Measurements from ENCODE around the gene UST. TPM values are rescaled to one million over a fixed set of nuclear protein-coding genes. Genes with fewer than 3 reads are reported as not detected.

The UST gene
- total RNA-seq, 6 experiments from 2014 or later = 0.44 to 1.9 (median 0.91) TPM

DNA sequence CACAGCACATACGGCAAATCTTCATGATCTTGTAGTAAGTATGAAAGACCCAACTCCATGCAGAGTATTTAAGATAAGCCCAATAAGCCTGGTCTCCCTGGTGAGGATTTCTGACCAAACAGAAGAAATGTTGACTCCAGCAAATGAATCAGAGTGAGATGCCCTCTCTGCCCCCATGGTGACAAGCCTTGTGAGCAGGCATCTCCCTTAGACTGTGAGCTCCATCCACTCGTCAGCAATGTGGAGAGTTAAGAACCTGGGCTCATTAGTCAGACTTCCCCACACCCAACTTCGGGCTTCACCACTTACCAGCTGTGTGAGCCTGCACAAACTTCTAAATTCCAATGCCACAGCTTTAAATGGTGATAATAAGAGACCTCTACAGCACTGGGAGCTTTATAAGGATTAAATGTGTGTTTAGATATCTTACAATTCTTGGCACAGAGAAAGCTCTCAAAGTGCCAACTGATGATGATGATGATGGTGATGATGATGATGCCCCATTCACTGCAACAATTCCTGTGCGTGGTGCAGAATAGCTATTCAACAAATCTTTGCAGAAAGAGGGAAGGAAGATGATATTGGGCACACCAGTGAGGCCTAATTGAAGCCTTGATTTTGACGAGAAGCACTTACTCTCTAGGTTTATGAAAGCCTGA is 317.3 kb downstream of the UST start:
- no peak for ATAC-seq

GRCh38 chr6:149064660-149065015 is 317.8 kb downstream of the UST start:
- peaks cover 0 to 16% (median 7%) of the 10 kb centered on the region in 4 donors for H3K4me1 ChIP-seq
- no peak for TF ChIP-seq POLR2A (IDR thresholded peaks at IDR 0.05)
- TF ChIP-seq, protein P1, sequence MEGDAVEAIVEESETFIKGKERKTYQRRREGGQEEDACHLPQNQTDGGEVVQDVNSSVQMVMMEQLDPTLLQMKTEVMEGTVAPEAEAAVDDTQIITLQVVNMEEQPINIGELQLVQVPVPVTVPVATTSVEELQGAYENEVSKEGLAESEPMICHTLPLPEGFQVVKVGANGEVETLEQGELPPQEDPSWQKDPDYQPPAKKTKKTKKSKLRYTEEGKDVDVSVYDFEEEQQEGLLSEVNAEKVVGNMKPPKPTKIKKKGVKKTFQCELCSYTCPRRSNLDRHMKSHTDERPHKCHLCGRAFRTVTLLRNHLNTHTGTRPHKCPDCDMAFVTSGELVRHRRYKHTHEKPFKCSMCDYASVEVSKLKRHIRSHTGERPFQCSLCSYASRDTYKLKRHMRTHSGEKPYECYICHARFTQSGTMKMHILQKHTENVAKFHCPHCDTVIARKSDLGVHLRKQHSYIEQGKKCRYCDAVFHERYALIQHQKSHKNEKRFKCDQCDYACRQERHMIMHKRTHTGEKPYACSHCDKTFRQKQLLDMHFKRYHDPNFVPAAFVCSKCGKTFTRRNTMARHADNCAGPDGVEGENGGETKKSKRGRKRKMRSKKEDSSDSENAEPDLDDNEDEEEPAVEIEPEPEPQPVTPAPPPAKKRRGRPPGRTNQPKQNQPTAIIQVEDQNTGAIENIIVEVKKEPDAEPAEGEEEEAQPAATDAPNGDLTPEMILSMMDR (IDR thresholded peaks at IDR 0.05) = no peak
- DNase-seq (no peak), ATAC-seq (no peak)
- H3K27me3 ChIP-seq = no peaks in the 10 kb centered on the region
- intact Hi-C loops (cut with DNase I) = no loop called here
- H3K27ac ChIP-seq = no peak overlapping the region
- H3K9me3 ChIP-seq = no peaks in the 10 kb centered on the region
- H3K4me3 ChIP-seq = no peak overlapping the region
- H3K36me3 ChIP-seq = no peaks in the 10 kb centered on the region
- WGBS (ENCODE audit: insufficient coverage, low coverage, low lambda C conversion rate, missing lambda C conversion rate) = 63% methylated on average over 5 of the region's 7 CpGs

More for the DNA sequence above, 317.3 kb downstream of the UST start:
- intact Hi-C loops (cut with DNase I) = no loop called here
- no peak overlapping the region for H3K27ac ChIP-seq
- 86% methylated on average over 4 of the region's 5 CpGs for WGBS (ENCODE audit: insufficient coverage, low coverage, low lambda C conversion rate, missing lambda C conversion rate)
- H3K4me3 ChIP-seq = no peak overlapping the region
- no peaks in the 10 kb centered on the region for H3K9me3 ChIP-seq
- H3K27me3 ChIP-seq = no peaks in the 10 kb centered on the region
- no peak for TF ChIP-seq POLR2A (IDR thresholded peaks at IDR 0.05)
- TF ChIP-seq, protein P1 (IDR thresholded peaks at IDR 0.05) = no peak
- H3K4me1 ChIP-seq = peaks cover 0 to 16% (median 7%) of the 10 kb centered on the region in 4 donors
- no peaks in the 10 kb centered on the region for H3K36me3 ChIP-seq
- DNase-seq = no peak

GRCh38 chr6:149065121-149065520 is 318.3 kb downstream of the UST start:
- H3K36me3 ChIP-seq = no peaks in the 10 kb centered on the region
- no peaks in the 10 kb centered on the region for H3K27me3 ChIP-seq
- DNase-seq (no peak), ATAC-seq (no peak)
- H3K4me1 ChIP-seq = peaks cover 0 to 16% (median 7%) of the 10 kb centered on the region in 4 donors
- no peak overlapping the region for H3K27ac ChIP-seq
- WGBS (ENCODE audit: insufficient coverage, low coverage, low lambda C conversion rate, missing lambda C conversion rate) = 66% methylated on average over 4 of the region's 4 CpGs
- intact Hi-C loops (cut with DNase I) = no loop called here
- TF ChIP-seq, protein P1 (IDR thresholded peaks at IDR 0.05) = no peak
- TF ChIP-seq POLR2A (IDR thresholded peaks at IDR 0.05) = no peak
- H3K9me3 ChIP-seq = no peaks in the 10 kb centered on the region
- H3K4me3 ChIP-seq = no peak overlapping the region

- WGBS (ENCODE audit: insufficient coverage, low coverage, low lambda C conversion rate, missing lambda C conversion rate) = 33% methylated on average over 8 of the region's 8 CpGs
- intact Hi-C loops (cut with DNase I) = no loop called here
- Histone ChIP-seq H3K27ac (peak overlapping the region in 1 of 3 donors; percentile 15), H3K9me3 (no peaks in the 10 kb centered on the region), H3K4me3 (no peak overlapping the region), H3K27me3 (no peaks in the 10 kb centered on the region), H3K36me3 (no peaks in the 10 kb centered on the region), H3K4me1 (peaks cover 0 to 11% (median 7%) of the 10 kb centered on the region in 4 donors)
- DNase-seq = no peak
- no peak for TF ChIP-seq POLR2A (IDR thresholded peaks at IDR 0.05)
- TF ChIP-seq, protein P1 (IDR thresholded peaks at IDR 0.05) = no peak
- peak; percentile 77 to 84 (median 84) for ATAC-seq
Measured at GRCh38 chr6:149065658-149066556, 319.1 kb downstream of the UST start.

Measured in right lobe of liver (tissue), 6 donors.